Keratinocyte (primary cell): Measurements from ENCODE around the gene POU4F3. TPM values are rescaled to one million over a fixed set of nuclear protein-coding genes. Genes with fewer than 3 reads are reported as not detected.

Experiments
- DNase-seq: peaks from one replicate; pipeline ENCODE4 v3.0.0-alpha.2; 2011; ENCODE audit warnings: low read depth, missing footprints, low spot score
- FAIRE-seq: peaks from 2 replicates; lab custom pipeline; 2011; peaks lifted over from hg19 to GRCh38; lab: Jason Lieb, UNC
- H2AFZ ChIP-seq: 2 replicates; pipeline ENCODE4 v1.6.0; 2012; ENCODE audit warnings: low read length, control low read depth, inconsistent platforms; ENCODE audit not compliant: control insufficient read depth
- H3K27ac ChIP-seq: 2 replicates; pipeline ENCODE4 v1.5.1; 2011; ENCODE audit warnings: low read length; ENCODE audit not compliant: control insufficient read depth, insufficient read depth
- H3K27me3 ChIP-seq: 3 replicates; pipeline ENCODE4 v1.6.0; 2011; ENCODE audit warnings: low read length; ENCODE audit not compliant: control insufficient read depth, insufficient read depth; ENCODE audit errors: extremely low read depth
- H3K36me3 ChIP-seq, 2 experiments: 2 replicates in 1 of 2; 3 replicates in 1 of 2; pipeline ENCODE4 v1.5.1; 2011; ENCODE audit warnings: low read length in 2 of 2, mild to moderate bottlenecking in 1 of 2; ENCODE audit not compliant: control insufficient read depth in 2 of 2, insufficient read depth in 2 of 2; ENCODE audit errors: extremely low read depth in 1 of 2
- H3K4me1 ChIP-seq: 3 replicates; pipeline ENCODE4 v1.5.1; 2011; ENCODE audit warnings: low read length; ENCODE audit not compliant: control insufficient read depth, insufficient read depth; ENCODE audit errors: extremely low read depth
- H3K4me2 ChIP-seq: 3 replicates; pipeline ENCODE4 v1.6.0; 2011; ENCODE audit warnings: low read depth, low read length; ENCODE audit not compliant: control insufficient read depth, insufficient read depth; ENCODE audit errors: extremely low read depth
- H3K4me3 ChIP-seq, 3 experiments: fragments of 200-600 bp in 1 of 3; sonication (generic) in 1 of 3; 2 replicates in 2 of 3; 3 replicates in 1 of 3; pipeline ENCODE4 v1.5.1; 2011 to 2016; ENCODE audit warnings: low read length in 3 of 3, mild to moderate bottlenecking in 3 of 3, control low read depth in 2 of 3, inconsistent platforms in 1 of 3, low read depth in 1 of 3, mixed read lengths in 1 of 3, mixed run types in 1 of 3, moderate library complexity in 1 of 3; ENCODE audit not compliant: control insufficient read depth in 2 of 3, insufficient read depth in 2 of 3; ENCODE audit errors: extremely low read depth in 1 of 3
- H3K79me2 ChIP-seq: 2 replicates; pipeline ENCODE4 v1.6.0; 2012; ENCODE audit warnings: low read length; ENCODE audit not compliant: control insufficient read depth, insufficient read depth
- H3K9ac ChIP-seq: 3 replicates; pipeline ENCODE4 v1.6.0; 2011; ENCODE audit warnings: low read length; ENCODE audit not compliant: control insufficient read depth, insufficient read depth; ENCODE audit errors: extremely low read depth
- H3K9me1 ChIP-seq: 3 replicates; pipeline ENCODE4 v1.6.0; 2011; ENCODE audit warnings: low read length; ENCODE audit not compliant: control insufficient read depth, insufficient read depth; ENCODE audit errors: extremely low read depth
- H3K9me3 ChIP-seq: 2 replicates; pipeline ENCODE4 v1.5.1; 2012; ENCODE audit warnings: low read depth, low read length; ENCODE audit not compliant: control insufficient read depth
- H4K20me1 ChIP-seq: 3 replicates; pipeline ENCODE4 v1.6.0; 2011; ENCODE audit warnings: low read length; ENCODE audit not compliant: control insufficient read depth, insufficient read depth; ENCODE audit errors: extremely low read depth
- EZH2 ChIP-seq: IDR thresholded peaks from one replicate; pipeline ENCODE4 v1.6.1; 2012; ENCODE audit warnings: inconsistent platforms, mild to moderate bottlenecking, low read length, moderate library complexity
- dilution Hi-C: fragments of 300-500 bp; cut with MboI; formaldehyde crosslinking; loops from one replicate; pipeline ENCODE4 v1.7.0; 2020; ENCODE audit warnings: low sequenced_read_pairs; ENCODE audit not compliant: extremely low pct_ligation_motif_present
- polyA plus RNA-seq, 5 experiments: library from polyadenylated mRNA; depleted of rRNA in 3 of 5; stranded (reverse) in 3 of 5; stranded (forward) in 1 of 5; unstranded in 1 of 5; fragments of >200 nt; gene quantifications; 1 replicate in 1 of 5; 2 replicates in 3 of 5; 3 replicates in 1 of 5; pipeline versions ENCODE4 v1.2.1 to v1.2.3, GENCODE V29; 2011 to 2012; ENCODE audit warnings: missing spikeins in 2 of 5, low read depth in 1 of 5, low replicate concordance in 1 of 5
- TF ChIP-seq, protein P1 (sequence below), 3 experiments: IDR thresholded peaks in 1 of 3; conservative IDR thresholded peaks in 1 of 3; optimal IDR thresholded peaks in 1 of 3; 2 replicates in 2 of 3; 3 replicates in 1 of 3; pipeline versions ENCODE3 to v1.5.1; 2011; ENCODE audit warnings: low read length in 3 of 3, mild to moderate bottlenecking in 3 of 3, moderate library complexity in 2 of 3, control low read depth in 1 of 3, inconsistent platforms in 1 of 3; ENCODE audit not compliant: insufficient read depth in 2 of 3; ENCODE audit errors: extremely low read depth in 1 of 3

The POU4F3 gene
- polyA plus RNA-seq, 1 donor (not counting 4 experiments of a cell fraction or from before 2014, with no cell fraction given) = 0.04 TPM

GRCh38 chr5:146378986-146379385 is 40.3 kb downstream of the POU4F3 start:
- Histone ChIP-seq H3K36me3 (no peaks in the 10 kb centered on the region), H3K9me1 (no peaks in the 10 kb centered on the region), H2AFZ (no peak overlapping the region), H3K4me3 (no peak overlapping the region), H3K9me3 (no peaks in the 10 kb centered on the region), H3K27ac (no peak overlapping the region), H3K27me3 (peaks cover 17% of the 10 kb centered on the region), H4K20me1 (no peaks in the 10 kb centered on the region), H3K9ac (no peak overlapping the region), H3K4me2 (no peak overlapping the region), H3K4me1 (no peaks in the 10 kb centered on the region), H3K79me2 (no peaks in the 10 kb centered on the region)
- no peak for FAIRE-seq
- TF ChIP-seq, protein P1, sequence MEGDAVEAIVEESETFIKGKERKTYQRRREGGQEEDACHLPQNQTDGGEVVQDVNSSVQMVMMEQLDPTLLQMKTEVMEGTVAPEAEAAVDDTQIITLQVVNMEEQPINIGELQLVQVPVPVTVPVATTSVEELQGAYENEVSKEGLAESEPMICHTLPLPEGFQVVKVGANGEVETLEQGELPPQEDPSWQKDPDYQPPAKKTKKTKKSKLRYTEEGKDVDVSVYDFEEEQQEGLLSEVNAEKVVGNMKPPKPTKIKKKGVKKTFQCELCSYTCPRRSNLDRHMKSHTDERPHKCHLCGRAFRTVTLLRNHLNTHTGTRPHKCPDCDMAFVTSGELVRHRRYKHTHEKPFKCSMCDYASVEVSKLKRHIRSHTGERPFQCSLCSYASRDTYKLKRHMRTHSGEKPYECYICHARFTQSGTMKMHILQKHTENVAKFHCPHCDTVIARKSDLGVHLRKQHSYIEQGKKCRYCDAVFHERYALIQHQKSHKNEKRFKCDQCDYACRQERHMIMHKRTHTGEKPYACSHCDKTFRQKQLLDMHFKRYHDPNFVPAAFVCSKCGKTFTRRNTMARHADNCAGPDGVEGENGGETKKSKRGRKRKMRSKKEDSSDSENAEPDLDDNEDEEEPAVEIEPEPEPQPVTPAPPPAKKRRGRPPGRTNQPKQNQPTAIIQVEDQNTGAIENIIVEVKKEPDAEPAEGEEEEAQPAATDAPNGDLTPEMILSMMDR (optimal IDR thresholded peaks at IDR 0.05 in 1 of 3, IDR thresholded peaks at IDR 0.05 in 1 of 3, conservative IDR thresholded peaks at IDR 0.05 in 1 of 3; ENCODE audit: extremely low read depth in 1 of 3, insufficient read depth in 2 of 3, low read length in 3 of 3) = no peak
- TF ChIP-seq EZH2 = no peak
- no peak for DNase-seq
- dilution Hi-C loops = no loop called here

DNA sequence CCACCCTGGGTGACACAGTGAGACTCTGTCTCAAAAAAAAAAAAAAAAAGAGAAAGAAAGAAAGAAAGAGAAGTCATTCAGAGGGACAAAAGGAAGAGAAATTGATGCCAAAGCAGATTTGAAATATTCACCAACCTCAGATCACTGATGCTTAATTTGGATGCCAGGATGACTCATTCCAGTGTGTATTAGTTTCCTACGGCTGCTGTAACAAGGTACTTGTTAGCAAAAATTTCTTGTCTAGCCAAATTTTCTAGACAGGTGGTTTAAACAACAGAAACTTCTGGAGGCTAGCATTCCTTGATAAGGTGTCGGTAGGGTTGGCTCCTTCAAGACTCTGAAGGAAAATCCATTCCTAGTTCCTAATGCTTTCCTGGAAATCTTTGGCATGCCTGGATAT is 42.1 kb downstream of the POU4F3 start:
- FAIRE-seq (no peak), DNase-seq (no peak)
- peaks cover 17% of the 10 kb centered on the region for H3K27me3 ChIP-seq
- no peaks in the 10 kb centered on the region for H3K36me3 ChIP-seq
- no peak overlapping the region for H3K4me2 ChIP-seq
- dilution Hi-C loops = no loop called here
- no peaks in the 10 kb centered on the region for H4K20me1 ChIP-seq
- no peaks in the 10 kb centered on the region for H3K9me3 ChIP-seq
- no peak overlapping the region for H3K9ac ChIP-seq
- H3K9me1 ChIP-seq = no peaks in the 10 kb centered on the region
- H3K27ac ChIP-seq = no peak overlapping the region
- no peak overlapping the region for H3K4me3 ChIP-seq
- no peaks in the 10 kb centered on the region for H3K79me2 ChIP-seq
- TF ChIP-seq, protein P1 (optimal IDR thresholded peaks at IDR 0.05 in 1 of 3, IDR thresholded peaks at IDR 0.05 in 1 of 3, conservative IDR thresholded peaks at IDR 0.05 in 1 of 3; ENCODE audit: extremely low read depth in 1 of 3, insufficient read depth in 2 of 3, low read length in 3 of 3) = no peak
- TF ChIP-seq EZH2 = no peak
- no peaks in the 10 kb centered on the region for H3K4me1 ChIP-seq
- H2AFZ ChIP-seq = no peak overlapping the region
